Inflammatory macrophage treated with lipopolysaccharide for 4 hours (primary cell): ENCODE data around the gene CPNE2.
A peak's percentile ranks its signal among the peaks of the same experiment; 100 is the strongest.

Experiments used
- DNase-seq: peaks from one replicate; pipeline ENCODE4 v3.0.0-alpha.2; 2020

Gene CPNE2

DNA sequence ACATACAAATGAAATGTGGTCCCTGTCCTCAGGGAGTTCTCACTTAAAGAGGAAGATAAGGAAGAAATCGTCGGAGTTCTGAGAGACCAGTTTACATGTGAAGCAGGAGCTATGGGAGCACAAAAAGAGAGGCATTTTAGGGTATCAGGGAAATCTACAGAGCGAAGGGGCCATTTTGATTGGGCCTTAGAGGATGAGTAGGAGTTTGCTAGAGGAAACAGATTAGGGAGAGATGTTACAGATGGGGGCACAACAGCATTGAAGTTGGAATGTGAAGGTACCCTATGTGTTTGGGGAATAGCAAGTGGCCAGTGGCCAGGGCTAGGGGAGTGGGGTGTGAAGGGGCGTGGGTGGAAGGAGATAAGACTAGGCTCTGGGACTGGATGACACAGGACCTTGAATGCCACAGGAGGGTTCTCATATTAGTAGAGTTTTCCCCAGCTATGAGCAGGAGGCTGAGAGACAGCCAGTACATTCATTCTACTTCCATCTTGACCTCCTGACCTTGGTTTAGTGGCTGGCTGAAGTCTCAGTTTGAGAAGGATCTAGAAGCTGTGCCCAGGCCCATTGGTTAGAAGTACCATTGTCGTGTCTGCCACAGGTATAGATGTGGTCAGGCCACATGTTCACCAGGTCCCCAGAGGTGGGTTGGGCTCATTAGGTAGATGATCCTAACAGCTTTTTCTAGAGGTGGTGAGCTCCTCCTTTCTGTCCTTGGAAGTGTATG lies 34.8 kb downstream of the CPNE2 start:
- no peak for DNase-seq

DNA sequence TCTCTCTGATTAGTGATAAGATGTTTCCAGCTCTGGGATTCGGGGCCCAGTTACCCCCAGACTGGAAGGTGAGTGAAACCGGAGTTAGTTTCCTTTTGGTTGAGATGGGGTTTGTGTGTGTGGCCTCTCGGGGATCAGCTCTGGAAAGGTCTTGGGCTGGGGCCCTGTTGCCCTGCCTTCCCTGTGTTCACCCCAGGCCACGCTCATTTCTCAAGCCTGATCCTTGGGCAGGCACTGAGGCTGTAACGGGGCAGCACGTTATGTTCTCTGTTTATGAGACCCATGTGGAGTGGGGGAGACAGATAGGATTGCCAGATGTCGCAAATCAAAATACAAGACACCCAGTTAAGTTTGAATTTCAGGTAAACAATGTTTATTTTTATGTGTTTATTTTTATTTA lies 35.5 kb downstream of the CPNE2 start:
- no peak for DNase-seq

DNA sequence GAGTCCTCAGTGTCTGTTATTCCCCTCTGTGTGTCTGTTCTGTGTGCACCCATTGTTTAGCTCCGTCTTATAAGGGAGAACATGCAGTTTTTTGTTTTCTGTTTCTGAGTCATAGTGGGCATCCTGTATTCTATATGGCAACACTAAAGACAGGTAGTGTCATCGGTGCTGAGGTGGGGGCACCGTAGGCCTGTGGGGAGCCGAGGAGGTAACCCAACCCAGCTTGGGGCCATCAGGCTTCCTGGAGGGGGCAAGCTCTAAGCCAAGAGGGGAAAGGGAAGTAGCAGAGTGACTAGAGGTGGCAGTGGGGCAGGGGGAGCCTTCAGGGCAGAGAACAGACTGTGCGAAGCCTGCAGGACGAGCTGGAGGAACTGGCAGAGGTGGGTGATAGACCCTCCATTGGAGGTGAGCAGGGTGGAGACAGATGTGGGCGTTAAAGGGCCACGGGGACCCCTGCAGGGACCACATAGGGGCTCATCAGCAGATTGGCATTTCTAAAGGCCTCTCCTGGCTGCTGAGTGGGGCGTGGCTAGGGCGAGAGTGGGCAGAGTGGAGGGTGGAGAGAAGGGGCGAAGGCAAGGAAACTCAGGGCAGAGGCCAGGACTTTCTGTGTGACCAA lies 36.5 kb downstream of the CPNE2 start:
- DNase-seq, result no peak

DNA sequence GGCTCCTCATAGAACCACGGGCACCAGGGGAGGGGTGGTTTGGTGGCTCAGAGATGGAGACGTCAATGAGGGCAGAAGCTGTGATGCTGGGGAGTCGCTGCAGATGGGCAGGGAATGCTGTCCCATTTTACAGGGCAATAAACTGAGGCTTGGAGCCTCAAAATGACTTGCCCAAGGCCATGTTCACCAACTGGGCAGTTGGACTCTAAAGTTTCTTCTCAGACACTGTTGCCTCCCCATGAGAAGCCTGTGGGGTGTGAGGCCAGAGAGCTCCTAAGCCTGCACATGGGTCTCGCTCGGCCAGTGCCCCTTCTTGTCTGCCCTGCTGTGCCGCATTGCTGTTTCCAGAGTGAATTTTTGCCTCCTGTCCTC lies 38.6 kb downstream of the CPNE2 start:
- DNase-seq, result no peak

DNA sequence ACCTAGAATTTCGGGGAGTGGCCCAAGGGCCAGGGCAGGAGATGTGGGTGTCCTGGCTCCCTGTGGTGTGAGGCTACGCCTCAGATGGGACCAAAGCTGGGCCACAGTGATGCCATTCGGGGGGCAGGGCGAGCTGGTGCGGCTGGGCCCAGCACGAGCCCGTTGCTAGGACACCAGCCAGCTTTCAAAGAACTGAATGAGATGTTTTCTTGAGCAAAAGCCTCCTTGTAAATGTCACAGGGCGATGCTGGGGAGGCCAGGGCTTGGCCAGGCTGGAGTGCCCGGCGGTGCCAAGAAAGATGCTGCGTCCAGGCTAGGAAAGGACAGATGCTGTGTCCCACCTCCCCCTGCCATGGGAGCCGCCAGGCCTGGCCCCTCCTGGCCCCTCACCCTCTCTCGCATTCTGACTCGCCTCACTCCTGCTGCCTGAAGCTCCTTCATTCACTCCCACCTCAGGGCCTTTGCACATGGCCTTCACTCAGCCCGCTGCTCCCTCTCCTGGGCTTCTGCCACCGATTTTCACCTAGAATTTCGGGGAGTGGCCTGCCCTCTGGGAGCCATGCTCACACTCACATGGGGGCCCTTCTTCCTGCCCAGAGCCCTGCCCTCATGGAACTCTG lies 39.1 kb downstream of the CPNE2 start:
- DNase-seq, result no peak

DNA sequence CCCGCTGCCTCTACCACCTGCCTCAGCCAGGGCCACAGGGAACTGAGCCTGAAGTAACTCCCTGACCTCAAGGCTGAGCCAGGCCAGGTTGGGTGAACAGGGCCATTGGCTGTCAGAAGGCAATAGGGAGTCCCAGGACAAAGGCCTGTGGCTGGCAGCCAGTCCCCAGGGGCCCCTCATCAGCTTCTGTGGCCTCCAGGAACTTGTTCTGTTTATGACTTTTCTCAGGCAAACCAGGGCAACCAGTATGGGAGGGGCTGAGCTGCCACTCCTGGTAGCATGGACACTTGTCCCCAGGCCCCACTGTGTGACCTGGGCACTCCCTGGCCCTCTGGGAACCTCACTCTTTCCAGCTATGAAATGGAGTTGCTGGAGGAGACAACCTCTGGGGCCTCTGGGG lies 40.1 kb downstream of the CPNE2 start:
- DNase-seq, result no peak

DNA sequence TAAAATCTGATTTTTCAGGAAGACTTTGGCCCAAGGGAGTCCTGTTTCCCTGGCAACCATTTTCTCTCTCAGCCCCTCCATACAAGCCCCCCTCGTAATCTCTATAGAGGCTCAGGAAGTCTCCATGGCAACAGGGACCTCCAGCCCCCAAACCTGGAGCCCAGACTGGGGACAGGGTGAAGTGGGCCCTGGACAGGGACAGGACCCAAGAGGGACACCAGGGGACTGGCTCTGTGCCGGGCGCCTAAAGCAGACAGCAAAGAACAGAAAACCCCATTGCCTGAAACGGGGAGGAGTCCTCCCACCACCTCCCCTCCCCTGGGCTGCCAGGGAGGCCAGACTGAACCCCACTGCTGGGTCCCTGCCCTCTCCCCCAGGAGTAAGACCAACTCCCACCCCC lies 40.6 kb downstream of the CPNE2 start:
- no peak for DNase-seq

DNA sequence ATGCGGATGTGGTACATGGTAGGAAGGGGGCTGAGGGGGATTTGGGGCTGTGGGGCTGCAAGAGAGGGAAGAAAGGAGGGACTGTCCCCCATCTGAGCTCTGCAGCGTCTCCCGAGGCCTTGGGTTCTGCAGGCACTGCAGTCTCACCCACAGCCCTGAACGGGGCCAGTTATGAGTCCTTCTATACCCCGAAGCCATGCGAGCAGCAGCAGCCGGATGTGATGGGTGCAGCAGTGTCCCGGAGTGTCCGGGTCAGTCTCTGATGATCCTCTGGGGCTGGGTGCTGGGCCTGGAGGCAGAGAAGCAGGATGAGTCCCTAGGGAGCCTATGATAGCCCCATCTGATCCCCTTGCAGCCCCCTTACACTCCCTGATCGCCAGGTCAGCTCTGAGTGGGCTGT lies 41.5 kb downstream of the CPNE2 start:
- DNase-seq, result no peak

DNA sequence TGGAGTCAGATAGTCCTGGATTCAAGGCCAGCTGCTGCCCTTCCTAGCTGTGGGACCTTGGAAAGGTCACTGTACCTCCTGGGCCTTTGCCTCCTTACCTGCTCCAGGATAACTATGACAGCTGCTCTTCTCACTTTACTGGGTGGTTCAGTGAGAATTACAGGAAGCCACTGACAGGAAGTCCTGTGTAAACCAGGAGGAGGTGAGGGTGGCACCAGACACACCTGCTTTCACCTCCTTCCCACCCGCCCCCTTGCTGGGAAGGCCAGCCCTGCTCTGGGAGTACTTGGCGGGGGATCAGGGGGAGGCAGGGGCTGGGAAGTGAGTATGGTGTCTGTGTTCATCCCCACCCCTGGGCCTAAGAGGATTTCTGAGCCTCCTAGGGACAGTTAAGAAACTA lies 42.6 kb downstream of the CPNE2 start:
- no peak for DNase-seq

DNA sequence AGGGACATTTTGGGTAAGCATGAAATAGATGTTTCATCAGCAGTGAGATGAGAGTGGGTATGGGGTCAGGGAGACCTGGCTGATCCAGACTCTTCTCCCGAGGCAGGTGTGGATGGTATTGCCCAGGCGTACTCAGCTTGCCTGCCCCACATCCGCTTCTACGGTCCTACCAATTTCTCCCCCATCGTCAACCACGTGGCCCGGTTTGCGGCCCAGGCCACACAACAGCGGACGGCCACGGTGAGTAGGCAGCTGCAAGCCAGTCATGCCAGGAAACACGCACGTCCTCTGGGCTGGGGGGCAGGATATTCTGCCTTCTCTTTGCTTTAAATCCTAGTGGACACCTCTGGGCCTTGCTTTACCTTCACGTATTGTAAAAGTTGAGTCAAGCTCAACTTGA lies 44.7 kb downstream of the CPNE2 start:
- DNase-seq, result no peak

DNA sequence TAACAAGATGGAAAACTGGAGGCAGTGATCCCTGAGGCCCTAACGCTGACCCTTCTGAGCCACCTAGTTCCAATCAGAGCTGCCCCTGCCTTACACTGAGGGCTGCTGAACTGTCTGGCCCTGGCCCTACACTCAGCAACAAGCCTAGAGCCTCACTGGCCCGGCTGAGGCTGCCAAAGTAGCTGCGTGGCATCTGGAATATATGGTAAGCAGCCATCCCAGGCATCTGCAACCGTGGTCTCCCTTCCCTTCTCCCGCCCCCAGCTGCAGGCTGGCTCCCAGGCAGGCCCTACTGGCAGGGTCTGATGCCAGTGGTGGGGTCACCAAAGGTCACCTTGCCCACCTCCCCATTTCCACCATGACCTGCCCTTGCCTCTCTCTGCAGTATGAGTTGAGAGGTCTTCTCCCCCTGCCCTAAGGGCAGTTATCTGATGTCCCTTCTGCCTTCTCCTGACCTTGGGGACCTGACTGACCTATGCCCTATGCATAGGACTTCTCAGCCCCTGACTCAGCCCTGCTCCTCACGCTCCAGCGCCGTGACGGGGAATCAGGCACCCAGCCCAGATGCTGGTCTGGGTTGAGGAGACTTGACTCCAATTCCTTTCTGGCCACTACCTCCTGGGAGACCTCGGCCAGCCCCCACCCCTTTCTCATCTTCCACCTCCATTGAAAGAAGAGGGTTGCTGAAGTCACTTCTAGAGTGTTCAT lies 45.3 kb downstream of the CPNE2 start:
- no peak for DNase-seq

DNA sequence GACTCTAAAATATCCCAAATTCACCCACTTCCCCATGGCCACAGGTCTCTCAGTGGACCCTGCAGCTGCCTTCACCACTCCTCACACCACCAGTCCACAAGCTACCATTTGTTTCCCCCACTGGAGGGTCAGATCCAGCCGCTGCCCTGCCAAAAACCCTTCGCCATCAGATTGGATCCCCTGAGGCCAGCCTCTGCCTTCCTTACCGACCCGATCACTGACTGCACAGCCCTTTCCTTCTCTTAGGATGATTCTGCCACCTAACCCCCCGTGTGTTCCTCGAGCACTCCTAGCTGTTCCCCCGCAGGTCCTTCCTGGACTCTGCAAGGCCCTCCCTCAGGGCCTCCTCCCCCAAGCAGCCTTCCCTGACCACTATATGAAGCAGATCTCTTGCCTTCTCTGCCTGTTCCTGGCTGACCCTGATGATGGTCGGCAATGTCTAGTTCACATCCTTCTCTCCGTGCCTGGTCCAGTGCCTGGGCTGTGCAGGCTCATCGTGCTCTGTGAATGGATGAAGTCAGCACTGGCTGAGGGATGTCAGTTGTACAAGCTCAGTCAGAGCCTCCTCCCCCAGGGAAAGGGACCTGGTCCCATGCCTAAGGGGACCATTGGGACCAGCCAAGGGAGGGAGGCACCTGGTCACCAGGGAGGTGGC lies 46.0 kb downstream of the CPNE2 start:
- DNase-seq, result no peak

DNA sequence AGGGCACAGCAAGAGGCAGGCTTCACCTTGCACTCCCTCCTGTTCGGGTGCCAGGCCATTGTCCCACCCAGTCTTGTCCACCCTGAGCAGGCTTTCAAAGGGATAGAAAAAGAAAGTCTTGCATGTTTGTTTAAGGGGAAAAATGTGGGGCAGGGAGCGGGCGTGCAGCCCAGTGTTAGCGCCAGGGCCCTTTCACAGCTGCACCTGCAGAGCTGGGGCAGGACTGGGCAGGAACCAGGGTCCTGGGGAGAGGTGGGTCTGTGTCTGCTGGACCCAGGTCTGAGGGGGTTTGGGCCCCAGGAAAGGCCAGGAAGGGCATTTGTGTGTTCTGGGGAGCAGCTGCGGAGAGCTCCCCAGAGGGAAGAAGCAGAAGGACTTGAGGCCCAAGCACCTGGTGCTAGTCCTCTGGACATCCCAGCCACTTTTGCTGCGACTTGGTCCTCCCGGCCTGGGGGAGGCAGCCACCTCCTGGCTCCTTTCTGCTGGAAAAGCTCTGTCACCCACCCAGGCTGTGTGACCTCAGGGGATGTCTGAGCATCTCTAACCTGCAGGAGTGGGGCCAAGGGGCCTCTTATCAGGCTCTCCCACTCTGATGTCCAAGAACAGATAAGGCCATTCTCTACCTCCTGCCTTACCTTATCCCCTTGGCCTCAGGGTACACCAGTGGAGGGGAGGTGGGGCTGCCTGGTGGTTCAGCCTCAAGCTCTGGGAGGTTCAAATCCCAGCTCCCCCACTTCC lies 48.7 kb downstream of the CPNE2 start:
- DNase-seq, result no peak

DNA sequence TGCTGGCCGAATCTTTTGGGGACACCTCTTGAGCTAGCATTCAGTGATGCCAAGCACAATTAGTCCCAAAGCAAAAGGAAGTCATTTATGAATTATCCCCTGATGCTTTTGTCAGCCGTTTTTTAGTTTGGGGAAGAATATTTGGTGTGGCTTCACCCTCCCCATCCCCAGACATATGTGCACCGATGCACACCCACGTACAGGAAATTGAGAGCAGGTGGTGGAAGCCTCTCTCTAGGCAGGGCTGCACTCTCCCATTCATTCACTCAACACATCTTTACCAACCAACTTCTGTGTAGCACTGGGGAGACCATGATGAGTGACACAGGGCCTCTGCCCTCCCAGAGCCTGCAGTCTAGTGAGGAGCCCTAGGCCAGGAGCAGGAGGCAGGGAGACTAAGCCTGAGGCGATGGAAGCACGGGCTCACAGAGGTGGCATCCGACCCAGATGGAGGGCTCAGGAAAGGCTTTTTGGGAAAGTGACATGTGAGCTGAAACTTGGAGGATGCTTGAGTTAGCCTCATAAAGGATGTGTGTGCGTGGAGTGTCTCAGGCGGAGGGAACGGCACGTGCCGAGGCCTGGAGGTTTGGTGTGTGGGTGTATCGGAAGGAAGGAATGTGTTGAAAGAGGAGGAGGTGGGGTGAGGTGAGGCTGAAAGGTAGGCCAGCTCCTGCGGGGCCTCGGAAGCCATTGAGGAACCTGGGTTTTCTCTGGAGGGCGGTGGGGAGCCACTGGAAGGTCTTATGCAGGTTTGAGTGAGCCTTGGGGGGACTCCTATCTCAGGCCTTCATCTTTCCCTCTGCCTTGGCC lies 49.6 kb downstream of the CPNE2 start:
- no peak for DNase-seq

DNA sequence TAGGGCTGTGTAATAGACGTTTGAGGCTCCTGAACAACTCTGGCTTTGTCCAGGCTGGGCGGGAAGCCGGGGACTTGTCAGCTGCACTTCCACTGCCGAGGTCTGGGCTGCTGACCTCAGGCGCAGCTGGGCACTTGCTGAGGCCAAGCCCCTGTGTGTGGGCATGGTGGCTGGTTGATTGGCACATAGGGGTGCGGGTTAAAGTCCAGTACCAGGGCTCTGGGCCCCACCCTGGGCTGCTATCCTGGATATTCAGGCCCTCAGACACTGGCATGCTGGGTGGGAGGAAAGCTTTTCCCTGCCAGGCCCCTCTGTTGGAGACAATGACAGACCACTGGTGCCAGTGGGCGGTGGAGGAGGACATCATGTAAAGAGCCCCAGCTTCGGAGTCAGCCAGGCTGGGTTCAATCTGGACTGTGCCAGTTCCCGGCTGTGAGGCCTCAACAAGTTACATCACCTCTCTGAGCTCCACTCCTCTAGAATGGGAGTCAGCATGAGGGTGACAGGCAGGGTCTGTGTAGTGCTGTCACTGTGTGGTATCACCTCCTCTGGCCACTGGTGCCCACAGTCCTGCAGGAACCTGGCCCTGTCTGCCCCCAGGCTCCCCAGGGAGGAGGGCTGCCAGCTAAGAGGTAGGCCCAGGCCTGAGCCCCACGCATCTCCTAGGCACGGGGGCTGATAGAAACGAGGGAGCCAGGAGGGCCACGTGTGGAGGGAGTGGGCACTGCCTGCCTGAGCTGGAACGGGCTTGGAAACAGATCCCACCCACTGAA lies 51.0 kb downstream of the CPNE2 start:
- no peak for DNase-seq

DNA sequence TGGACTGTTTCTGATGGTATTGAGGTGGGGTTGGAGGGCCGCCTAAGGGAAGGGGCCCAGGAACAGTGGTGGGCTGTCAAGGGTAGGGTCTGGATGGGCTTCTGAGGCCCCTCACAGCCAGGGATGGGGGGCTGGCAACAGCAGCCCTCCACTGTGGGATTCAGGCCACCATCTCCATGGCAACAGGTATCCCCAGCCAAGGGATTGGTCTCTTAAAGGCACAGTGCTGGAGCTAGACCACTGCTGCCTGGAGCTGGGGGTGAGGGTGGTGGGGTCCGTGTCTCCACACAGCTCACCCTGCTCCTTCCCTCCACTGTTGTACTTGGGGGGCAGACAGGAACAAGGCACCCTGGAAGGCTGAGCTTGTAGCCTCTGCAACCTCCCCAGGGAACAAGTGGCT lies 51.6 kb downstream of the CPNE2 start:
- no peak for DNase-seq

DNA sequence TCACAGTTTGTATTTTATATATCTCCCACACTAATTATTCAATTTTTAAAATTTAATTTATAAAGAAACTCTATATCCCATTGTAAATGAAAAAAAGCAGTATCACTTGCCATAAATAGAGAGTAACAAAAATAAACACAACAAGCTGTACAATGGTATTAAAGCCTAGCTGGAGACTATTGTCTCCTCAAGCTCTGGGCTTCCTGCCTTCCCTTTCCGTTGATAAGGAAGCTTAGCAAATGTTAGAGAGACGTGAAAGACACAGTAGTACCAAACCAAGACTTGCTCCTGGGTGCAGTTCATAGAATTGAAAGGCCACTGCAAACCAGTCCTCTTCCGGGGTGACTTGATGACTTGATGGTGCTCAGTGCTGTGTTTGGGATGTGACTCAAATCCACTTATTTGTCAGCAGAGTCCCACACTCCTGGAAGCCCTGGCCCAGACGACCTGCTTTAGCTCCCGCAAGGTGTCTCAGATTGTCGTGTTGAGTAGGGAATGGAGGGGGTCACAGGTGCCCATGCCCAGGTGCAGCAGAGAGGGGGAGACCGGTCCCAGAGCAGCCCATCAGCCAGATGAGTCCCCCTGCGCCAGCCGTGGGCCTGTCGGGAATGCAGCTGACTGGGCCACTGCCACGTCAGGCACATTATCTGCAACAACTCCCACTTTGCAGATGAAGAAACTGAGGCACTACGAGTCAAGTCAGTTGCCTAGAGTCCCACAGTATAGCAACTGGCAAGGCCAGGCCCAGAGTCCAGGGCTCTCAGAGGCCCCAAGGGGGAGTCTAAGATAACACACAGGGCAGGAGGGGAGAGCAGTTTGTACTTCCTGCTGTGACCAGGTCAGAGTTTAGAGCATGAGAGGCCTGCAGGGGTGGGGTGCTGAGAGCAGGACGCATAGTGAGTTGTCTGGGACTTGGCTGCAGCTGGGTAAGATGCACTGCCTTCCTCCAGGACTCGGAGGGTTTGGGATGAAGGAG lies 53.0 kb downstream of the CPNE2 start:
- DNase-seq, result no peak

DNA sequence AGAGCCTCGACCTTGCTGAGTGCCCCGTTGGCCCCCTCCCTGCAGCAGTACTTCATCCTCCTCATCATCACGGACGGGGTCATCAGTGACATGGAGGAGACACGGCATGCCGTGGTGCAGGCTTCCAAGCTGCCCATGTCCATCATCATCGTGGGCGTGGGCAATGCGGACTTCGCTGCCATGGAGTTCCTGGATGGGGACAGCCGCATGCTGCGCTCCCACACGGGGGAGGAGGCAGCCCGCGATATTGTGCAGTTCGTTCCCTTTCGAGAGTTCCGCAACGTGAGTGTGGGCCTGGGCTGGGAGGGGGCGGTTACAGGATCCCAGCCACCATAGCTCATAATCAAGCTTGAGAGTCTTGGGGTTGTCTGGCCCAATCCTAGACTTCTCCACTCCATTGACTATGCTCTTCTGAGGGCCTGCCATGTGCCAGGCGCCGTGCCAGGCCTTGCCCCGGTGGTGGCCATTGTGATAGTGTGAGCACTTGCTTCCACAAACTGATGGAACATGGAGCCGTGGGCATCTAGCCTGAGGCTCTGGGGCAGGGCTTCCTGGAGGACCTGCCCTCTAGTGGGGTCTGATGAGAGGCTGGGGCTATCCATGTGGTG lies 53.8 kb downstream of the CPNE2 start:
- DNase-seq, result peak; percentile 36

DNA sequence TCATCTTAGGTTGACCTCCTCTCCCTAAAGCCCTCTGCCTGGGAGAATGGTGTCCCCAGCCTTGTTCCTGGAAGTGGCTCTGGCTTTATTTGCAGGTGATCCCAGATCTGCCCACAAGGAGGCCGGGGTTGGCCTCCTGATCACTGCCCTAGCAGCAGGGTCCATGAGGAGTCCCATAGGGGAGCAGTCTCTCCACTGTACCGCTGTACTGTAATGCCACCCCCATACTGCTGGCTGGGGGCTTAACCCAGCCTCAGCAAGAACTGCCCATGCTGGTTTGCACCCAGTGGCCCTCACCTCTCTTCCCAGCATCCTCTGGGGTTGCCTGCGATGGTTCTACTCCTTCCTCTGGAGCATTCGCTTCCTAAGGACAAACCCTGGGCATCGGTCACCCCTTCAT lies 54.4 kb downstream of the CPNE2 start:
- no peak for DNase-seq
